Measurements from ENCODE around the gene PRDM11.
"Not testable (repeated sequence)": the region's sequence is repeated elsewhere in the genome, so short reads cannot be mapped to it uniquely, and the experiment has no call there.

PRDM11 gene

GRCh38 chr11:45146072-45147016, at the start of gene PRDM11:
Gene PRDM11 (plus strand): TSS chr11:45146639. CDS start chr11:45181767, 35,128 bp downstream.
- DNase-seq (ENCODE audit: low read depth), result no peak

DNA sequence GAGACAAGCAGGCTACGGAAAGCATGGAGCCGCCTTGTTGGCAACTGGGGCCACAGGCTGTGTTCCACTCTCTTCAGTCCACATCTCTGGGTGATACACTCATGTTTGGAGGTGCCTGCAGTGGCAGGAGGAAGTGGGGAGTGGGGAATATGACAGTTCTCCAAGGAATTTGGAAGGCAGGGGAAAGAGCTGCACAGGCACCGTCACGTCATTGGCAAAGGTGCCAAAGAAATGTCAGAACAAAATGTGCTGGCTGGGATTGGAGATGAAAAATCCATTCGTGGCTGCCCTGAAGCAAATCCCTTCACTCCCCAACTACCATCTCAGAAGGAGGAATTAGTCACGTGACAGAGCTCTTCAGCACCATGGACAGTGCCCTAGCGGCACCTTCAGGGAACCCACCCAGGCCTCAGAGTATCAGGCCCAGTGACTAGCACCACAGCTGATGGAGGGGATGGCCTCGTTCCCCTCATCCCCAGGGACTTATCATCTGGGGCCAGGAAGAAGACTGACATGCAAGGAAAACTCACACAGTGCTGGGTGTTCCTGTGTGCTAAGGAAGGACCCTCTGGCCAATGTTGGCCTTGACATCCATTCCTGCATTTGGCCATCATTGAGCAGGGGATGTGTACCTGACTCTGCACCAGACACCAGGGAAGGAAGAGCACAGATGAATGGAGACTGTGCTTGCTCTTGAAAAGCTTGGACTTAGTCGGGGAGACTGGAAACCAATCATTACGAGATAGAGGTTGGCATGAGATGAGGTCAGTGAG, 48.5 kb upstream of the PRDM11 start:
- no peak for DNase-seq (ENCODE audit: low read depth)

DNA sequence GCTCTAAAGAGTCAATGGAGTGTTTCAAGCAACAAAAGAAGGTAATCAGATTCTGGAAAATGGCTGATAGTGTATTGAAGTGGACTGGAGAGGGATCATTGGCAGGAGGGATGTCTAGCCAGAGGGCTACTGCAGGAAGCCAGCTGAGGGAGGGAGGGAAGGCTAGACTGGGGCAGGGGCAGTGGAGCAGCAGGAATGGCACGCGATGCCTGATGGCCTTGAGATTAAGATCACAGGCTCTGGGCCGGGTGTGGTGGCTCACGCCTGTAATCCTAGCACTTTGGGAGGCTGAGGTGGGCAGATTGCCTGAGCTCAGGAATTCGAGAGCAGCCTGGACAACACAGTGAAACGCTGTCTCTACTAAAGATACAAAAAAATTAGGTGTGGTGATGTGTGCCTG, 47.5 kb upstream of the PRDM11 start:
- no peak for DNase-seq (ENCODE audit: low read depth)

DNA sequence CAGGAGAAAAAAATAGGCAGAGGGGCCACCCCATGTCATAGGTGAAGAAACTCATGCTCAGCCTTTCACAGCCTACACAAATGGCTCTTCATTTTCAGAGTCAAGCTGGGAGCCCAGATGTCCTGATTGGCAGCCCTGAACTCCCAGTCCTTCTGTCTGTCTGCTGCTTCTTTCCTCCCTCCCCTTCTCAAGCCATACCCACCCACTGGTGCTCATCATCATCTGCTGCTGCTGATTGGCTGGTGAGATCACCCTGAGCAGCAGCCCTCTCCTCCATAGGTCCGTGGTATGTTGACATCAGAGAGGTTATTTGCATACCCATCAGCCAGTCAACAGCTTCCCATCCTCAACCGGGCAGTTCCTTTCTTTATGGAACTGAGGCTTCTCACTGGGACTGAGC, 46.1 kb upstream of the PRDM11 start:
- DNase-seq (ENCODE audit: low read depth), result no peak

DNA sequence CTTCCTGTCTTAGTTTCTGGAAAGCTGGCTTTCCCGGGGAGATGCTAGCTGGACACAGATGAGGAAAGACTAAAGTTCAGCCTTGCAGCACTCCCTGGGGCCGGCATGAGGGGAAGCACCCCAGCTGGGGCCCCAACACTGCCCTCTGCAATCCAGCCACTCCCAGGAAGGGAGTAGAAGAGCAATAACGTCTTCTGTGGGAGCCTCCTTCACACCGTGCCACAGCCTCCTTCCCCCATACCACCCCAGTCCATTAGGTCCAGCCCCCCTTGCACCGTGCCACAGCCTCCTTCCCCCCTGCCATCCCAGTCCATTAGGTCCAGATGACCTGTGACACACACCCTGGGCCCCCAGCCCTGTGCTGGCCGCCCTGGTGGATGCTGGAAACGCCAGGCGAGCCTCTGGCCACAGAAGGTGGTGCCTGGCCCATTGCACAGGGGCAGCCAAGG, 44.1 kb upstream of the PRDM11 start:
- no peak for DNase-seq (ENCODE audit: low read depth)

GRCh38 chr11:45102810-45103621, 43.4 kb upstream of the PRDM11 start:
- no peak for DNase-seq (ENCODE audit: low read depth)

DNA sequence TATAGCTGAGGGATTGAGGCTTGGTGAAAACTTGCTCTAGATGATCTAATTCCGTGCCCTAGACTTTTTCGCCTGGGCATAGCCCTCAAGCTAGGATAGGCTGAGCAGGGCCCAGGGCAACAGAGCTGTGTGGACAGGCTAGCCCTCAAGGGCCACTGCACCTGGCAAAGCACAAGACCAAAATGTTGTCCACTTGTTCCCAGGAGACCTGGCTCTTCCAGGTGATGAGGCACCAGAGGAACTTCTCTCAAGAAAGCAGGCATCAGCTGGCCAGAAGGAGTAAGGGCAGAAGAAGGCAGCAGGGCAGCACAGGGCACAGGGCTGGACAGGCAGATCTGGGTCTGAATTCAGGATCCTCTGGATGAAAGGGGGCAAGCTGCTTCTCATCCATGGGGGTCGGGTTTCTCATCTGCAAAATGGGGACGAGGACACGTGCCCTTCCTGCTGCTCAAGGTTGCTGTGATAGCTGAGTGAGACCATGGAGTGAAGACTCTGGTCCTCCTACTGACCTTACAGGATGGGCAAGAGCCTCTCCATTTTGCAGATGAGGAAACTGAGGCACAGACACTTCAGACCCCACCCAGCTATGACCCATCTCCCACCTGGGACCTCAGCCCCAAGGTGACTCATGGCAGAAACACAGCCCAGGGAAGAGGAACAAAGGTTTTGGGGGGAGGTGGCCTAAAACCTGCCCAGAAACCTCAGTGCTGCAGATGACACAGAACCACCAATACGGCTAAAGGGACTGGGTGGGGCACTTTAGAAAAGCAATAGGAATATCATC, 42.2 kb upstream of the PRDM11 start:
- DNase-seq (ENCODE audit: low read depth), result no peak

- DNase-seq (ENCODE audit: low read depth), result no peak
These were observed 41.7 kb upstream of the PRDM11 start for GRCh38 chr11:45104790-45105084.

DNA sequence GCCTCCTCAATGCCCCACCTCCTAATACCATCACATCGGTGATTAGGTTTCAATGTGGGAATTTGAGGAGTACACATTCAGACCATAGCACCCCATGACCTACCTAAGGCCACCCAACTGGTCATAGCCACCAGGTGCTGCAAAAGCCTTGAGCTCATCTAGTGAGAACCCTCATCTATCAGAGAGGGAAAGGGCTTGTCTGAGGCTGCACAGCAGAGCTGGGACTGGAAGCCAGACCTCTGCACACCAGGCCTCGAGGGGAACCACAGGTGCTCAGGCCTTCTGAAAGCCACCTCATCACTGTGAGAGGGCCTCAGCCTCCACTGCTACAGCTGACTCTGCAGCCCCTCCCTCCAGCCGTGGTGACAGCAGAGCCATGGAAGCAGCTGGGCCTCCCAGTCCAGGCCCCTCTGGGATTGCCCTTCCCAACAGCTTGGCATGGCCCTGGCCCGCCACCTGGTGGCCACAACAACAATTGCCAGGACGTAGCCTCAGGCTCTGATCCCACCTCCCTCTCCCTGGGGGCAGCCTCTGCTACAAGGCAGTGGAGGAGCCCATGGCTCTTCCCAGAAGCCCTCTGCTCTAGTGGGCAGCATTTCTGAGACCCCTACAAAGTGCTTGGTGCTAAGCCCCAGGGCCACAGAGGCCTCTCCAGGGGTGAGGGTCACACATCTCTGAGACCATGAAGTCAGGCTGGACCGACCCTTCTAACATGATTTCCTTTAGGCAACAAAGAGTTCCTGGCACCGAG, 41.0 kb upstream of the PRDM11 start:
- no peak for DNase-seq (ENCODE audit: low read depth)

- no peak for DNase-seq (ENCODE audit: low read depth)
These were observed 40.5 kb upstream of the PRDM11 start for GRCh38 chr11:45105984-45106375.

- no peak for DNase-seq (ENCODE audit: low read depth)
These were observed 40.0 kb upstream of the PRDM11 start for GRCh38 chr11:45106440-45106839.

- no peak for DNase-seq (ENCODE audit: low read depth)
These were observed 39.4 kb upstream of the PRDM11 start for GRCh38 chr11:45107029-45107428.

DNA sequence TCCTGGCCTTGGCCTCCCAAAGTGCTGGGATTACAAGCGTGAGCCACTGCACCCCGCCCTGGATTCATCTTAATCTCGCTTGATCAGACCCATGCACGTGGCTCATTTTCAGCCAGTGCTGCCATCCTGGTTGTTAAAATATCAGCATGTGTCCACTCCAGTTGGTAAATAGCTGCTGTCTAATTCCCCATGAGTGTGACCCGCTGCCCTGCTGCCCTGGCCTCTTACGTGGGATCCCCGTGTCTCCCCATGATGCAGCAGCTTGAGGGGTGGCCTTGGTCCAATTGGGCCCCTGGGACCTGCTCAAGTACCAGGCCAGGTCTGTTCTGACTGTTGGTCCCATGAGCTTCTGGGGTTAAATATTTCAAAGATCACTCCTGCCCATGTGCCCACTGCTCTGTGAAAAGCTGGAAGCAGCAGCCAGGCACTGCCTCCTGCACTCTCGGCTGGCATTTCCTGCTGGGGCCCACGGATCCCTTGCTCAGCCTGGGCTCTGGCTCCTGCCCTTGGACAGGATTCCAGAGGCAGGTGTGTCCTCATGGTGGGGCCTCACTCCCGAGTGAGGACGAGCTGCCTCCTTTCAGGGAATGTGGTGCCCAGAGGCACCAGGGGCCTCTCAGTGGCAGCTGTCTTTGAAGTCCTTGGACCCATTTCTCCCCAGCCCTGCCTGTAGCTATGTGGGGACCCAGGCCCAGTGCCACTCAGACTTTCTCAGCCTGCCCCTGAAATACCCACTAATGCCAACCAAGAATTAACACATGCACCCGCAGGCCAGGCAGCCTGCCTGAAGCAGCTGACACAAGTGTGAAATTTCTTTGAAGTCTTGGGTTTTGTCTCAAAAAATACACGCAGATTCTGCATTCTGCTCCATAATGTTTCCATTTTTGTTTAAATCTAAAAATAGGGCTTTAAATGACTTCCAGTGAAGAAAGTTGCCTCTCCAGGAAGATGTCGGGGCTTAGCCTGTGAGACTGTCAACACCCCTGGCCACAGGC, 38.1 kb upstream of the PRDM11 start:
- DNase-seq (ENCODE audit: low read depth), result no peak

GRCh38 chr11:45109400-45109799, 37.0 kb upstream of the PRDM11 start:
- no peak for DNase-seq (ENCODE audit: low read depth)

GRCh38 chr11:45110562-45110961, 35.9 kb upstream of the PRDM11 start:
- DNase-seq (ENCODE audit: low read depth), result no peak

DNA sequence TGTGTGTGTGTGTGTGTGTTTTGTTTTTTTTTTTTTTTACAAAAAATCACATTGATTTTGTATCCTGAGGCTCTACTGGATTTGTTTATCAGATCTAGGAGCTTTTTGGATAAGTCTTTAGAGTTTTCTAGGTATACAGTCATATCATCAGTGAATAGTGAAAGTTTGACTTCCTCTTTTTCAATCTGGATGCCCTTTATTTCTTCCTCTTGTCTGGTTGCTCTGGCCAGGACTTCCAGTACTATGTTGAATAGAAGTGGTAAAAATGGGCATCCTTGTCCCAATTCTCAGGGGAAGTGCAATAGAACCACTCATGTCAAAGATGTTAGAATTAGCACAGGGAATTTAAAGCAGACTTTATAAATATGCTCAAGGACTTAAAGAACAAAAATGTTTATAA, 32.6 kb upstream of the PRDM11 start:
- no peak for DNase-seq (ENCODE audit: low read depth)

GRCh38 chr11:45127836-45128235, 18.6 kb upstream of the PRDM11 start:
- DNase-seq (ENCODE audit: low read depth), result not testable (repeated sequence)

DNA sequence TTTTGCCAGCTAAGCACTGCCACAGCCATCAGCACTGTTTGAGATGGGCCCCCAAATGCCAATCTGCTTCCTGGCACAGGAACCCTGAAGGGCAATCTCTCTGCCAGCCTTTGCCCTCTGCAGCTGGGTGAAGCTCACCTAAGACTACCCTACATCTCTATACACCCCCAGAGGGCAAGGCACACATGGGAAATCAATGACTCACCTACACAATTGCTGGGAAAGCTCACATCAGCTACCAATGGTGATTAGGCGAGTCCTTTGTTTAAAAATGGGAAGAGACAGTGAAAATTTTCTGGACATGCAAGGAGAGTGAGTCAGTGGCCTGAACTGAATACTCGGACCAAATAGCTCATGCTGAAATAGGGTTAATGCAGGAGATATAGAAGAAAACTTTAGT, 12.6 kb upstream of the PRDM11 start:
- DNase-seq (ENCODE audit: low read depth), result no peak

GRCh38 chr11:45141171-45141570, 5.3 kb upstream of the PRDM11 start:
- DNase-seq (ENCODE audit: low read depth), result no peak

DNA sequence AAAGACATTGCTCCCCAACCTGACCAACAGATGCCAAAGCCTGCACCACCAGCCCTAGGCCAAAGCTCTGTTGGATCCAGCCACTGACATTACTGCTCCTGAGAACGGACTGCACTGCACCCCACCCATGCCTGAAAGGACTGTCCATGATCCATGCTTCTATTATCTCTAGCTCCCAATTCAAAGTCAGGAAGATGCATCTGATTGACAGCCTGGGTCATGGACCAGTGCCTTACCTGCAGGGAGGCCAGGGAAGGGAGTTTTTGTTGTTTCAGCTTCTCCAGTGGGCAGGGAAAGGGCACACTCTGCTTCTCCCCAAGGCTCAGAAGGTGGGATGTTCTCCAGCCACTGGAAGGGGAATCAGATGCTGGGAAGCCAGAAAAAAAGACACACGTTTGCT, 4.8 kb upstream of the PRDM11 start:
- no peak for DNase-seq (ENCODE audit: low read depth)
